OCI-LY7 (cell line): Measurements from ENCODE around the gene DCTN5. TPM values are rescaled to one million over a fixed set of nuclear protein-coding genes. Genes with fewer than 3 reads are reported as not detected.

Experiments used
- BruUV-seq: library from RNA; stranded (reverse); fragments of 400-500 nt; replicated peaks from 2 replicates; lab custom pipeline; 2021; lab: Mats Ljungman, UMichigan
- CTCF ChIA-PET: fragments of 300-600 bp; sonication (Branson Sonifier 250); formaldehyde crosslinking; loops from one replicate; lab custom pipeline; 2022; ENCODE audit warnings: antibody characterized with exemption; ENCODE audit not compliant: unreplicated experiment; lab: Charles Lee
- POLR2A ChIA-PET: fragments of 300-600 bp; sonication (Branson Sonifier 250); formaldehyde crosslinking; loops from one replicate; lab custom pipeline; 2022; ENCODE audit warnings: antibody characterized with exemption; lab: Charles Lee
- DNase-seq: peaks from one replicate; pipeline ENCODE4 v3.0.0-alpha.2; 2015; ENCODE audit warnings: low spot score
- H2AFZ ChIP-seq: fragments of 200-600 bp; sonication (generic), shearing (Covaris generic); 2 replicates; pipeline ENCODE4 v1.6.1; 2014; ENCODE audit warnings: mild to moderate bottlenecking, antibody characterized with exemption, low read length, moderate library complexity
- H3K27ac ChIP-seq: fragments of 200-600 bp; sonication (generic); 2 replicates; pipeline ENCODE4 v1.5.1; 2014; ENCODE audit warnings: mixed run types, low read depth, mild to moderate bottlenecking, moderate library complexity, low read length, inconsistent platforms; ENCODE audit not compliant: poor library complexity, severe bottlenecking
- H3K36me3 ChIP-seq: fragments of 200-600 bp; sonication (generic); 2 replicates; pipeline ENCODE4 v1.6.1; 2014; ENCODE audit warnings: mild to moderate bottlenecking, antibody characterized with exemption, low read length, moderate library complexity, mixed read lengths; ENCODE audit not compliant: insufficient read depth
- H3K4me1 ChIP-seq: fragments of 200-600 bp; sonication (generic); 2 replicates; pipeline ENCODE4 v1.5.1; 2014; ENCODE audit warnings: mild to moderate bottlenecking, low read length; ENCODE audit not compliant: insufficient read depth, poor library complexity, severe bottlenecking
- H3K4me2 ChIP-seq: fragments of 200-600 bp; sonication (generic); 2 replicates; pipeline ENCODE4 v1.6.1; 2014; ENCODE audit warnings: mild to moderate bottlenecking, low read length
- H3K4me3 ChIP-seq: fragments of 200-600 bp; sonication (generic); 2 replicates; pipeline ENCODE4 v1.5.1; 2014; ENCODE audit warnings: mild to moderate bottlenecking, low read depth, low read length; ENCODE audit not compliant: poor library complexity, severe bottlenecking
- H3K79me2 ChIP-seq: fragments of 200-600 bp; sonication (generic); 2 replicates; pipeline ENCODE4 v1.6.1; 2016; ENCODE audit warnings: low read depth, mild to moderate bottlenecking, low read length, moderate library complexity, mixed read lengths; ENCODE audit not compliant: insufficient read depth
- H3K9me2 ChIP-seq: fragments of 200-600 bp; sonication (generic); 2 replicates; pipeline ENCODE4 v1.6.1; 2016; ENCODE audit warnings: mild to moderate bottlenecking, low read length, mixed read lengths; ENCODE audit not compliant: insufficient read depth
- H3K9me3 ChIP-seq: fragments of 200-600 bp; sonication (generic); 2 replicates; pipeline ENCODE4 v1.6.1; 2014; ENCODE audit warnings: mild to moderate bottlenecking, mixed run types, low read length, mixed read lengths
- H4K20me1 ChIP-seq: fragments of 200-600 bp; sonication (generic); 2 replicates; pipeline ENCODE4 v1.6.1; 2014; ENCODE audit warnings: mild to moderate bottlenecking, antibody characterized with exemption, low read length, moderate library complexity, mixed read lengths; ENCODE audit not compliant: insufficient read depth
- CTCF ChIP-seq: fragments of 200-600 bp; sonication (generic); conservative IDR thresholded peaks from 2 replicates; pipeline ENCODE4 v1.5.1; 2014; ENCODE audit warnings: mild to moderate bottlenecking, antibody characterized with exemption, low read length, moderate library complexity, mixed read lengths
- EZH2phosphoT487 ChIP-seq: fragments of 200-600 bp; sonication (generic); IDR thresholded peaks from 2 replicates; pipeline ENCODE4 v1.6.1; 2018; ENCODE audit warnings: low read depth, borderline replicate concordance, mild to moderate bottlenecking, mixed run types, antibody characterized with exemption, low read length, moderate library complexity, mixed read lengths
- intact Hi-C: fragments of 100-400 bp; cut with micrococcal nuclease; formaldehyde crosslinking; loops from one replicate; pipeline ENCODE4 v1.10.0; 2022; ENCODE audit not compliant: unreplicated experiment
- total RNA-seq, 2 experiments: library from RNA; depleted of rRNA in 1 of 2; stranded (reverse); fragments of >200 nt in 1 of 2; shearing (Covaris generic) in 1 of 2; gene quantifications; 2 replicates each; pipeline ENCODE4 v1.2.3, GENCODE V29; 2014 to 2022

DCTN5 gene
- total RNA-seq, 2 experiments from 2014 or later, result 37.3 to 89.6 TPM

- H3K36me3 ChIP-seq, result peaks cover 55% of the 10 kb centered on the region
- H3K4me3 ChIP-seq, result peak within 1 kb of the TSS; percentile 98
- peaks cover 41% of the 10 kb centered on the region for H3K79me2 ChIP-seq
- no peak for TF ChIP-seq EZH2phosphoT487
- TF ChIP-seq CTCF, result peak; percentile 62
- H3K4me2 ChIP-seq, result peak within 1 kb of the TSS; percentile 89
- no peaks in the 10 kb centered on the region for H3K9me2 ChIP-seq
- peak; percentile 88 for DNase-seq
- H3K4me1 ChIP-seq, result peaks cover 28% of the 10 kb centered on the region
- ChIA-PET POLR2A (interaction anchor here (1.1 to 1.6 kb wide), 2 partner anchors 12 to 27 kb away, joined by 3 to 8 read pairs; no protein-coding TSS in a partner anchor), CTCF (interaction anchor here (0.6 kb wide), 2 partner anchors 10 to 15 kb away, joined by 3 read pairs; no protein-coding TSS in a partner anchor)
- no TSS peak for BruUV-seq
- peak within 1 kb of the TSS; percentile 69 for H3K27ac ChIP-seq
- peak within 1 kb of the TSS; percentile 71 for H2AFZ ChIP-seq
- H3K9me3 ChIP-seq, result no peaks in the 10 kb centered on the region
- H4K20me1 ChIP-seq, result no peaks in the 10 kb centered on the region
- intact Hi-C loops, result loop anchor here (1.0 to 2.0 kb wide), 2 partner anchors 38 to 121 kb away; partner anchors contain the start of genes DCTN5, EARS2, PALB2 and UBFD1
These were observed 37.4 kb downstream of the DCTN5 start, which contains the start of gene PLK1 for GRCh38 chr16:23678430-23679273. PLK1 (plus strand) TSS chr16:23678889; CDS start chr16:23678933, 44 bp downstream.

GRCh38 chr16:23679274-23679985 lies 38.2 kb downstream of the DCTN5 start:
- intact Hi-C loops, result loop anchor here (2.0 kb wide), 1 partner anchor 39 kb away; the partner anchor contains the start of genes DCTN5 and PALB2
- H3K4me2 ChIP-seq, result peak overlapping the region; percentile 89
- no peaks in the 10 kb centered on the region for H3K9me2 ChIP-seq
- peaks cover 41% of the 10 kb centered on the region for H3K79me2 ChIP-seq
- DNase-seq, result peak; percentile 49
- ChIA-PET CTCF (interaction anchor here (0.6 kb wide), 2 partner anchors 9 to 16 kb away, joined by 3 read pairs; no protein-coding TSS in a partner anchor), POLR2A (interaction anchor here (1.1 to 1.6 kb wide), 2 partner anchors 12 to 28 kb away, joined by 3 to 8 read pairs; no protein-coding TSS in a partner anchor)
- H3K9me3 ChIP-seq, result no peaks in the 10 kb centered on the region
- TF ChIP-seq CTCF (no peak), EZH2phosphoT487 (no peak)
- peak overlapping the region; percentile 69 for H3K27ac ChIP-seq
- peak overlapping the region; percentile 98 for H3K4me3 ChIP-seq
- H2AFZ ChIP-seq, result peak overlapping the region; percentile 71; the same call in 1 of the 2 replicates
- no TSS peak for BruUV-seq
- peaks cover 28% of the 10 kb centered on the region for H3K4me1 ChIP-seq
- H4K20me1 ChIP-seq, result no peaks in the 10 kb centered on the region
- H3K36me3 ChIP-seq, result peaks cover 56% of the 10 kb centered on the region
